GM20431 (cell line): ENCODE measurements around the gene PRKCE.

Experiments used
- in situ Hi-C: fragments of 300-500 bp; cut with MseI, MboI; formaldehyde crosslinking; loops from one replicate; pipeline ENCODE4 v1.15.0; 2020; ENCODE audit warnings: low sequenced_read_pairs; ENCODE audit not compliant: unreplicated experiment

Gene PRKCE

DNA sequence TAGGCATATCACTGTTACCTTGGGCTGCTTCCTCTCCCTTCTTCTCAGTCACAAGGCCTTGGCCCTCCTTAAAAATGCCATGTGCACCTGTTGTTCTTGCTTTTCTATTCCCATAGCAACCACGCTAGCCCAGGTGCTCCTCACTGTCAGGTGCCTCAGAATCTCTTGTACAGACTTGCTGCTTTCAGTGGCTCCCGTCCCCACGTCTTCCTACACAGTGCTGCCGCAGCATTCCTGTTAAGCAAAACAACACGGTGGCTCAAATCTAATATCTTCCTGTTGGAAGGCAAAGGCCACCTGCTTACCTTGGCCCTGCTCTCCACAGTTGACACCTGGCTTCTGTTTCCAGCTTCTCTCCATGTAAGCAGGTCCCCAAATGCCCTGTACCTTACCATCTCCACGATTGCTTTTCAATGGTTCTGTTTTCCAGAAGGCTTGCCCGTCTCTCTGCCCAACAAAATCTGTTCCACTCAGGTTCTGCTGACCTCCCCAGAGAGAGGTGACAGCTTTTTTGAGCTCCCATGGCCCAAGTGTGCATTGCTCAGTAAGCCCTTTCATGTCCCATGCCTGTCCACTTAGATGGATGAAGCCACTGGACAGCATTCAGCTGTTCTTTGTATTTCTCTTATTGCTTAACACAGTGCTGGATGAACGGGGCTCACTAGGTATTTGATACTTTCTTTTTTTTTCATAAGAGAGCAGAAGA lies 240.4 kb downstream of the PRKCE start:
- in situ Hi-C loops: no loop called here

DNA sequence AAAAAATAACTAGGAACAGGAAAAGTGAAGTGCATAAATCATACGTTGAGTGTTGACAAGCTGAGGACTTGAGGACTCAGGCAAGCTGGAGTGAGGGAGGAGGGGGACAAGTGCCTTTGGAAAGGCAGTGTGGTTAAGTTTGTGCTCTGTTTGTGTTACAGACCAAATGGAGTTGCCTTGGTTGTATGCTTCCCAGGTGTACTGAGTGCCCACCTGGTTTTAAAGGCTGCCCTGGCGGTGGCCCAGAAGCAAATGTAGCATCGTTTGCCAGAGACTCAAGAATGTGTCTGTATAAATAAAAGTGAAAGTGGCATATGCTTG lies 240.9 kb downstream of the PRKCE start:
- in situ Hi-C loops: no loop called here

DNA sequence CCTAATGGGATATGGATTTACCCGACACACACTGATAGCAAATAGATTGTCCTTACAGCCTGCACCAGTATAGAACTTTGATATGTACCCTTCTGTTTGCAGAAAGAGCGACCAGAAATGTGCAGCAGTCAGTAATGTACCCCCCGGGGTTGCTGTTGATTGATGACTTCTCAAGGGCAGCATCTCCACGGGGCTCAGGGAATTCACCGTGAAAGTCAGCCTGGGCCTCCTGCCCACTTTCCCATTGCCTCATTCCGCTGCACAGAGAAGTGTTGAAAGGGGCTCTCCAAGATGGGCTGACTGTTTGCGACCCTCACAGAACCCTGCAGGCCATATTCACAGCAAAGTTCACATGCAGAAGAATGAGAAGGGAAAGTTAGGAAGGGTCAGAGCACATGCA lies 241.3 kb downstream of the PRKCE start:
- in situ Hi-C loops: no loop called here

DNA sequence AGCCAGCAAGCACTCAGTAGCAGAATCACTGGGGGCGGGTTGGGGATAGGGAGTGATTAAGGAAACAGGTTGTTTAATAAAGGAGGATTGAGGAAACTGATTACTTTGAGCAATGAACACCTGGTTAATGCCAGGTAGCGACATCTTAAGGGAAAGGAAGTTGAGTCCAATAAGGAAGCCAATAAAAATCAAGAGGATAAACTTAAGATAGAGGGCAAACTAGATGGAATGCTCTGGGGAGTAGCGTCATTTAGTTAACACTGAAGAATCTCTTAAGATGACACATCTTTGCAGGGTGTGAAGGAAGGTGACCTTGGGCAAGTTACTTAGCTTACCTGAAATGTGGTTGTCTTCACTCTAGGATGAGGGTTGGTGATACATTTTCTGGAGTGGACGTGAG lies 242.7 kb downstream of the PRKCE start:
- in situ Hi-C loops: no loop called here

DNA sequence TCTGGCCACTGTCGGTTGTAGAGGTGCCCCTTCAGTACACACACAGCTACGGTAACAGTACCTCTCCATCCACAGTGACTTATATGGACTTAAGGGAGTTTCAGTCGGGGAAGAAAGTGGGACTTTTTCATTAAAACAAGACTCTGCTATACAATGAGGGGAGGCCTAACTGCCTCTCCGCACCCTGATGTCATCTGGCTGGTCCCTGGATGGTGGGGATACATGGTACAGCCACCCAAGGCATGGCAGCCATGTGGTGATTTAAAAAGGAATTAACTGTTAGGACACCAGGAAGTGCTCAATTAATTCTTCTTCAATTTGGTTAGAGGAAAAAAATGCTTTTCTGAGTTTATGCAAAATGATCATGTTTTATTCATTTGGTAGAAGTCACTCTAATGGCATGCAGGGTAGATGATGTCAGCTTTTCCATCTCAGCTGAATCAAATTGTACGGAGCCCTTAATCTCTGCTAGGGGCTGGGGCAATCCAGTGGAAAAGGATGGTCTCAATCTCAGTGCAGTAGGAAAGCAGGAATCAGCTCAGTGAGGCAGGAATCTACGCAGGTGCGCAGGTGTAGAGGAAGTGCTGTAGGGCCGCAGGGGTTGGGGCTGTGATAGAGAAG lies 243.9 kb downstream of the PRKCE start:
- in situ Hi-C loops: no loop called here

DNA sequence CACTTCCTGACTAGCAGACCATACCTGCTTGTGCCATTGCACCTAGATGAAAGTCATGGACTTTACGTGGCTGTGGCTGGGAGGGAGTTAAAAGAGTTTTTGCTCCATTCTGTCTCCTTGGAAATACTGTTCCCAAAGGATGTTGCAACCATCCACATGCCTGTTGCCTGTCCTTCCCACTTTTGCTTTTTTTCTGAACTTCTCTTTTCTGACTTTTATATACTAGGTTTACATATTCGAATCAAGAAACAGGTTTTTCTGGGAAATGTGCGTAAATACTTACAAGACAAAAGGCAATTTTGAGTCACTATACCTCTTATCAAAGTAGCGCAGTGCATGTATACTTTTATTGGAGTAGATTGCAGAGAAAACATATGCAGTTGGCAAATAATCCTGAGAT lies 244.8 kb downstream of the PRKCE start:
- in situ Hi-C loops: no loop called here

DNA sequence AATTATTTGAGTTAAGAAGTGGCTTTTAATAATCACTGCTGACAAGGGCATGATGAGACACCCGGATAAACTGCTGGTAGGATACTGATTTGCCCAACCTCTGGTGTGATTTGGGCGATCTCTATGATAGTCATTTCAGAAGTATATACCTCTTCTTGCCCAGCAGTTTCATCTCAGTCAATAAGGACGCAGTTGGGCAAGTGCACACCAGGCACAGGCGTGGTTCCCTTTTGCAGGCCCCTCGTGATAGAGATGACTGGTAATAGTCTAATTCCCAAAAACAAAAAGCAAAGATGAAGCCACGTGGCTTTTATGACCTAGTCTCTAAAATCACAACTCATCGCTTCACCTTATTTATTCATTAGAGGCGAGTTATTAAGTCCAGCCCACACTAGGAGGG lies 246.4 kb downstream of the PRKCE start:
- in situ Hi-C loops: no loop called here

DNA sequence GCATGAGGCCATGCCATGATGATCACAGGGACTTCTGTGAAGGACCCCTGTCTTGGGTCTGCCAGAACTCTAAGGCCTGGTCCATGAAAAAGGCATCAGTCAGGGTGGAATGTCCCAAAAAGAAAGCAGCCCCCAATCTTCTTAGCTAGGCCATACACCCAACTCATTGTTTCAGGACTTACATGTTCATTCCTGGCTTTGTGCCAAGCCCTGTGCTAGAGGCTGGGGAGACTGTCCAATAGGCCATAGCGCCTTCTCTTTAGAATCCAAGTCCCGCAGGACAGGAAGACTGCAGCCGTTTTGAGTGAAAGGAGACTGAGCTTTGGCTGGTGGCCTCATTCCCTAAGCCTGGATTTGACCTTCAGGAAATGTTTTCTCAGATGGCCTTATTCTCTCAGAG lies 247.3 kb downstream of the PRKCE start:
- in situ Hi-C loops: no loop called here

DNA sequence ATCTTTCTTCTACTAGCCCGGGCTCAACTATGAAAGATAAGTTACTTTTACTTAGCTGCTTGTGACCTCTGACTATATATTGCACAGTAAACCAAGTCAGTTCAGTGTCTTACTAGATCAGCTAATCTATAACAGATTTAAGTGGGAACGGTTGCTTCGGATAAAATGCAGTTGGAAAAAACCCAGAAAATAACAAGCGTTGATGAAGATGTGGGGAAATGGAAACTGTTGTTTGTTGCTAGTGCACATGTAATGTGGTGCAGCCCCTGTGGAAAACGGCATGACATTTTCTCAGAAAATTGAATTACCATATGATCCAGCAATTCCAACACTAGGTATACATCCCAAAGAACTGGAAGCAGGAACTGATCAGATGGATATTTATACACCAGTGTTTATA lies 248.5 kb downstream of the PRKCE start:
- in situ Hi-C loops: no loop called here

DNA sequence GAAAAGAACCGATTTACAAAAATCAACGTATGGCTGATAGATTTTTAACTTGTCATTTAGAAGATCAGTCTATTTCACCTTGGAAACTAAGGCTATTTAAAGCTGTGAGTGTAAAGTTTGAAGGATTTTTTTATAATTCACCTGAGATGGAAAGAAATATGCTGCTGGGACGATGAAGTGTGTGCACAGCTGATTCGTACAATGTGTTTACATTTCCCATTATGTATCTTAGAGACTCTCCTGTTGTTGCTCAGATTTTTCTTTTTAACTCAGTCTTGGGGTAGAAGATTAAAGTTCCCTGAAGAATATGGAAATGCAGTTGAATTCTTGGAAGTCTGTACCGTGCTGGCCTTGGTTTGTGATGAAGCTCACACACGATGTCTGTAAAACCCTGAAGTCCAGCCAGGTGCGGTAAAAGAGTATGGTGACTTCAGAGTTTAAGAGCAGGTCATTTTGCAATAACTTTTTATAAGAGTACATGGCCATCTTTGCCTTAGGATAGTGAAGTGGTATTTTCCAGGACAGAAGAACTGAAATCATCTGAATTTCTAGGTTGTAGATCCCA lies 250.1 kb downstream of the PRKCE start:
- in situ Hi-C loops: no loop called here

DNA sequence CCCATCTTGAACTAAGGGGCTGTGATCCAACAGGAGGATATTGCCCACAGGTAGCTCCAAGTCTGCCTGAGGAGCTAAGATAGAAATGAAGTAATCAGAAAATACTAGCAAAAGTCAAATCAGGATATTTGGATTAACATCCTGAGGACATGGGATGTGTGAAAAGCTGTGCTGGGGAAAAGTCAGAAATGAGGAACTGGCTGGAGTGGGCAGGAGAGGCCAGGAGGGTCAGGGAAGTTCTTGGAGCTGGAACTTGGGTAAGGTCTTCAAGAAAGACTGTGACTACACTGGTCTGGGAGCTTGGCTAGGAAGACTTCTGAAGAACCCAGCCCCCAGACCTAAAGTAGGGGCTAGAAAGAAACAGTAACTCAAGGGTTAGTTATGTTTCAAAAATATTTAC lies 250.9 kb downstream of the PRKCE start:
- in situ Hi-C loops: no loop called here

DNA sequence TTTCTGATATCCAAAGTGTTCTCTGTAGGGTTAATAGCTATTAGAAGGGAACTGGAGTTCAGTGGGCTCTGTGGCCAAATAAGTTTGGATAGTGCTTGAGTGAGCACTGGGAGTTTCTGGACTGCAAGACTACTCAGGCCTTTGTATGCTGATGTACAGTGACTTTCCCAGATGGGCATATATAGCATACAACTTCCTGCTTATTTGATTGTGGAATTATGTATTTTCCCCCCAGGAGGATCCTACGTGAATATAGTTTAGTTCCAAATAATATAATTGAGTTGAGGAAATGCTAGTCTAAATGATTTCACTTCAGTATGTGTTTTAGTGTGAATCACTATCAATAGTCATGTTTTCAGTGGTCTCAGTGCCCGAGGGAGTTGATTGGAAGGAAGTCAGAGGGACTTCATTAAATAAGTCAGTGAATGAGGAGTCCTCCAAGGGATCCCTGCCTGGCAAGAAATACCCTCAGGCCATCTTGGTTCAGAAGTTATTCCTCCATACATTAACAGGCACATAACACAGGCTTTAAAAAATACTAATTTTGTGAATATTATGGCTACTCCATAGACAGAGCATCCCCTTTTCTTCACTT lies 251.4 kb downstream of the PRKCE start:
- in situ Hi-C loops: no loop called here

DNA sequence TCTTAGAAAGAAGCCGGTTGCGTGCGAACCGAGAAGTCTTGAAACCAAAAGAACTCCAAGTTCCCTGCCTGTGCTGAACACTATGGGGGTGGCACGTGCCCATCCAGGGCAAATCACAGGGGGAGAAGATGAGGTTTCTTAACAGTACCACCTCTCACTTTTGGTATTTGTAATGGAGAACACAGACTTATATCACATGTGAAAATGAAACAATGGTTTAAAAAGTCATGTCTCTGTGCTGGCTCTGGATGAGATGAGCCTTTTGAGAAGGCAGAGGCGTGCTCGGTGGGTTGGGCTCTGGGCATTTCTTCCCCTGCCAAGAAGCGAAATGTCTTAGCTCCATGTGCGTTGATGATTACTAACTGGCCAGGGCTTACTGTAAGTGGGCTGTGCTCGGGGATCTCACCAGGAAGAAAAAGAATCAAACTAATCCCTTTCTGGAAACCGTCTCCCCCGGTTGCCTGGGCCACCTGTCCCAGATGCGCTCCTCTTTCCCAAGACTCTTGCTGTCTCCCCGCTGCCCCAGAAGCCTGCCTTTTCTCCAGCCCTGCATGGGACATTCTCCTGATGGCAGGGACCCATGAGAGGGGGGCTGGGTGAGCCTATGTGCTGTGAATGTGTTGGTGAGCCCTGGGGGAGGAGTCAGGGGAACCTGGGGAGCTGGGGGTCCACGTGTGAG lies 252.9 kb downstream of the PRKCE start:
- in situ Hi-C loops: no loop called here

DNA sequence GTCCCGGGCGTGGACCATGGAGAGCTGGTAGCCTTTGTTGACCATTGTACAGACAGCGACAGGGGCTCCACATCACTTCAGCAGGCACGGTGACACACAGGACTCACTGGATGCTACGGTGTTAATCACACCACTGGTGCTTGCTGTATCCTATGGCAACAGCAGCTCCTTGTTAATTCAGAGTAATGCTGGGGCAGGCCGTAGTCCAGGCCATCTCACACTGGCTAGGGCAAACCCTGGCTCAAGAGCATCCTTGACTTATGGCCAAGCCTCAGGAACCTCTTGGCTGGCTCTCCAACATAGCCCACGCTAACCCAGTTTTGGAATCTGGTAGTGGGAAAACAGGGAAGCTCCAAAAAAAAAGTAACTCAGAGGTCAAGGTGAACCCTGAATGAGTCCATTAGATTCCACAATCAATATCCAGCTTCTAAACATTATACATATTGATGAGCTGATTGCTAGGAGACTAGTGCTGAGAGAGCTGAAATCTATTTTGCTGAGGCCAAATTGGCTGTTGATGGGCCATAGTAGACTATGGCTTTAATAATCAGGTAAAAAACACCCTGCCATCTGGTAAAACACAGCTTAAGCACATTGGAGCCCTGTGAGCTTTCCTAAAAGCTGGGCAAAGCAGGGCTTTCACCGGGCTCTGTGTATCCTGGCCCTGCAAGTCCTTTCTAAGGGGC lies 253.6 kb downstream of the PRKCE start:
- in situ Hi-C loops: no loop called here

DNA sequence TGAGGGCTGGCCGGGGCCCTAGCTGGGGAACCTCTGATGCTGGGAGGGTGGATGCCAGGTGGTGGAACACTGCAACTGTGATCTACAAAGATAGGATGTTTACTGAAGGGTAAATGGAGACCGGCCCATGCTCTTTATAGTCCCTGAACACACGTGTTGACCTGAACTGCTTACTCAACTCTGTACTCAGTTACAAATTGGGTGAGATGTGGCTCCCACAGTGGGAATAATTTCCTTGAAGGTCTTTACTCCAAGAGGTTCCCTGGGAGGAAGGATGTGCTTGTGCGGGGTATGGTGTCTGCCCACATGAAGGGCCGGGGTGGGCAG lies 254.1 kb downstream of the PRKCE start:
- in situ Hi-C loops: no loop called here

DNA sequence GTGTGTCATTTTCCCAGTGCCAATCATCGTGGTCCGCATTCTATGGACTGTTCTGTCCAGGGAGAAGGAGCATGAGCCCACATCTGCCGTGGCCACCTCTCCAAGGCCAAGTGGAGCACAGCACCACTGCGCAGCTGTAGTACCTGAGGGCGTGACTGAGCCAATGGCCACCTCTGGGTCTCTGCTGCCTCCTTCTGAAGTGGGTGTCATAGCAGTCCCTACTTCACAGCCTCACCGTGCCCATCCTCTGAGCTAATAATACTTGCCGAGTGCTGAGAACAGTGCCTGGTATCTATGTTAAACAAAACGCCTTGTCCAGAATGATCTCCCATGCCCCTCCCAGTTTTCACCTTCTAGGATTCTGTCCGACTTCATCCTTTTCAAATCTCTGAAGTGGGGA lies 256.1 kb downstream of the PRKCE start:
- in situ Hi-C loops: no loop called here

DNA sequence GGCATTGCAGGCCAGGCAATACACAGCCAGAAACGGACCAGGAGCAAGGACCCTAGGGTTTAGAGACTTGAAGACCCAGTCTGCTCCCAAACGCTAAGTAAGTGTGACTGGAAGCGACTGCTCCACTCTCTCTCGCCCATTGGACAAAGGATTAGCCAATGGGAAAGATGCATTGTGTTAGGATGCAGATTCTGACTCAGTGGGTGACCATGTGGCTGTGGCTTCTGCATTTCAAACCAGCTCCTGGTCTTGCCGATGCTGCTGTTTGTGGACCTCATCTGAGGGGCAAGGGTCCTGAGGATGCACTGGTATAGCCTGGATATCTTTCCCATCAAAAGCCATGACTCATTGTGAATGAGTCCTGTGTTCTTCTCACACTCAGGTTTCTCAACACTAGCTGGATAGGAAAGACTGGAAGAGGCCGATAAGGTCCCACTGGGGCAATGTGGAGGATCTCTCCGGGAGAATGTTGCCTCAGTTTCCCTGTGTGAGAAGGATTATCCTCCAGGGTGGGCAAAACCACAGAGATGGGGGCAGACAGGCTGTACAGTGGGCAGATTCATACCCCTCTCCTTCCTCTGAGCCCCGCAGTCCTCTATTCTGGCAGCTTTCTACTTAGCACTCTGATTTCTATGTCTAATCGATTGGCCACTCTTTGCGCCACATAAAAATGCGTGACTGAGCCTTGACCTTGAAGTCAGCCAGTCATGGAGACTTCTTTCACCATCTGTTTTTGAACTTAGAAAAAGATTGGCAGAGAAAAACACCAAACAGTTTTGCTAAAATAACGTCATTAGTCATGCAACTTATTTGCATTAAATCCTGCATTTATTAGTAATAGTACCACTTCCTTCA lies 257.1 kb downstream of the PRKCE start:
- in situ Hi-C loops: no loop called here

DNA sequence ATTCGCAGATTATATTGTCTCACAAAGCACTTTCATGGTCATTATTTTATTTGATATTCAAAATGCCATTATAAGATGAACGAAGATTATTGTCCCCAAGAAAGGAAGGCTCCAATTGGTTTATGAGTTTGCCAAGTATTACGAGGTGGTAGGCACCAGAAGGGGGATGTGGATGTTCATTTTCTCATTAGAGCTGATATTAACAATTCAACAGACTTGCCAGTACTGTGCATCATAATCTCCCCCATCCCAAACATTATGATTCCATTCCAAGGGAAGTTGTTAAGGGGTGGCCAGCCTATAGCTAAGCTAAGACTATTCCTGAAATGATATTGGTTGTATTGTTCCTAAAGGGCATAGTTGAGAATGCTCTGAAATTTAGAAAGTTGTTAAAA lies 257.7 kb downstream of the PRKCE start:
- in situ Hi-C loops: no loop called here

DNA sequence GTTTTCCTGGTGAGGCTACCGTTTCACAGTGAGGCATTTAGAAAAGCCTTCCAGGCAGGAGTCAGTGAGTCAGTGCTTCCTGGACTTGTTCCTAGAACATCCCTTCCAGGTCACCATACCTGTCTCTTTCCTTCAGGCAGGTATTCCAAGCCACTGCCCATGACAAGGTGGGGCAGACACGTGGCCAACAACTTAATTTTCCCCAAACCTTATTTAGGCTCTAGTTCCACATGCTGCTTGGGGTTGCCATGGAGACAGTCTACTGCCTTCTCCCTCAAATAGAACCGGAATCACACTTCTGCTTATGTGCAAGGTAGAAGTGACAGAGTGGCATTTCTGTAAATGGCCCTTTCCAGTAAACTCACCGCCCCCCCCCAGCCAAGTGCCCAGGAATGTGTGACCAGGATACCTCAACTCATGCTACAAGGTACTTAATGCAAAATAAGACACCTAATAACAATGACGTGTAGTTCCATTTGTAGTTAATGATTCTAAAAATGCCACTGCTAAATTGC lies 258.3 kb downstream of the PRKCE start:
- in situ Hi-C loops: no loop called here
